Measurements from ENCODE around the gene OTOGL. TPM values are rescaled to one million over a fixed set of nuclear protein-coding genes. Genes with fewer than 3 reads are reported as not detected.
"Not testable (repeated sequence)": the region's sequence is repeated elsewhere in the genome, so short reads cannot be mapped to it uniquely, and the experiment has no call there.

OTOGL gene
- polyA plus RNA-seq, 1 of the 3 experiments (the other 2 are of a cell fraction) = 0.61 TPM

GRCh38 chr12:80226576-80226975 lies 127.2 kb downstream of the OTOGL start:
- no peaks in the 10 kb centered on the region for H3K9me2 ChIP-seq
- peaks cover 8% of the 10 kb centered on the region; the same call in 1 of the 2 replicates for H3K27me3 ChIP-seq (ENCODE audit: insufficient read depth)
- H3K9ac ChIP-seq = no peak overlapping the region
- ChIA-PET CTCF (no interaction called here), POLR2A (no interaction called here)
- H4K20me1 ChIP-seq (ENCODE audit: insufficient read depth) = no peaks in the 10 kb centered on the region
- no peak overlapping the region for H3K27ac ChIP-seq (ENCODE audit: low read depth in 2 of 2, low read length in 1 of 2)
- no peak overlapping the region for H3K4me3 ChIP-seq (ENCODE audit: low read depth in 2 of 2, low read length in 1 of 2)
- DNase-seq = no peak
- TF ChIP-seq SMC3 (IDR thresholded peaks at IDR 0.05; ENCODE audit: low read depth, low read length) (no peak), REST (IDR thresholded peaks at IDR 0.05; ENCODE audit: low read depth, low read length) (no peak), CTCF (IDR thresholded peaks at IDR 0.05) (no peak), RAD21 (IDR thresholded peaks at IDR 0.05; ENCODE audit: low read length) (no peak), FOSL2 (IDR thresholded peaks at IDR 0.05; ENCODE audit: borderline replicate concordance, low read depth) (no peak), NRF1 (IDR thresholded peaks at IDR 0.05; ENCODE audit: low read depth, low read length) (no peak)
- H3K4me1 ChIP-seq (ENCODE audit: control insufficient read depth in 1 of 2, insufficient read depth in 2 of 2, low read depth in 1 of 2, low read length in 1 of 2) = peaks cover 0 to 5% of the 10 kb centered on the region in 2 experiments; a peak in 1 of 4 replicates
- H3K79me2 ChIP-seq (ENCODE audit: insufficient read depth) = no peaks in the 10 kb centered on the region
- no peaks in the 10 kb centered on the region for H3F3A ChIP-seq (replicated peaks; ENCODE audit: insufficient read depth)
- WGBS (ENCODE audit: low lambda C conversion rate) = 2% methylated on average over 1 of the region's 1 CpG
- H3K9me3 ChIP-seq = no peaks in the 10 kb centered on the region
- no peaks in the 10 kb centered on the region for H3K36me3 ChIP-seq (replicated peaks in 1 of 2; ENCODE audit: control insufficient read depth in 1 of 2, insufficient read depth in 2 of 2, low read length in 1 of 2)
- H2AFZ ChIP-seq (ENCODE audit: low read depth) = no peak overlapping the region
- H3K4me2 ChIP-seq = no peak overlapping the region

- H3K79me2 ChIP-seq (ENCODE audit: insufficient read depth); CTCF ChIA-PET; H3K9me3 ChIP-seq; H3K36me3 ChIP-seq (replicated peaks in 1 of 2; ENCODE audit: control insufficient read depth in 1 of 2, insufficient read depth in 2 of 2, low read length in 1 of 2); DNase-seq; H3K4me3 ChIP-seq (ENCODE audit: low read depth in 2 of 2, low read length in 1 of 2); POLR2A ChIA-PET; H3K9ac ChIP-seq; H2AFZ ChIP-seq (ENCODE audit: low read depth); H3K4me2 ChIP-seq; H3K4me1 ChIP-seq (ENCODE audit: control insufficient read depth in 1 of 2, insufficient read depth in 2 of 2, low read depth in 1 of 2, low read length in 1 of 2); H3F3A ChIP-seq (replicated peaks; ENCODE audit: insufficient read depth); H4K20me1 ChIP-seq (ENCODE audit: insufficient read depth); H3K27ac ChIP-seq (ENCODE audit: low read depth in 2 of 2, low read length in 1 of 2); H3K27me3 ChIP-seq (ENCODE audit: insufficient read depth); H3K9me2 ChIP-seq: not testable (repeated sequence)
- 40% methylated on average over 4 of the region's 4 CpGs for WGBS (ENCODE audit: low lambda C conversion rate)
Observed at GRCh38 chr12:80227904-80228303, 128.6 kb downstream of the OTOGL start.
